GM23248 (cell line): ENCODE results near the gene IPO11. TPM values are rescaled to one million over a fixed set of nuclear protein-coding genes. Genes with fewer than 3 reads are reported as not detected.

ENCODE experiments used
- DNase-seq: peaks from one replicate; pipeline ENCODE4 v3.0.0-alpha.2; 2015
- H2AFZ ChIP-seq: fragments of 200-600 bp; sonication (generic); 2 replicates; pipeline ENCODE4 v1.6.1; 2016; ENCODE audit warnings: antibody characterized with exemption
- H3F3A ChIP-seq: fragments of 200-600 bp; sonication (generic); 2 replicates; pipeline ENCODE4 v1.6.1; 2016; ENCODE audit warnings: mild to moderate bottlenecking, antibody characterized with exemption, mixed run types; ENCODE audit not compliant: insufficient read depth
- H3K27ac ChIP-seq: fragments of 200-600 bp; sonication (generic); 2 replicates; pipeline ENCODE4 v1.5.1; 2016; ENCODE audit warnings: mild to moderate bottlenecking
- H3K27me3 ChIP-seq: fragments of 200-600 bp; sonication (generic); replicated peaks from 2 replicates; pipeline ENCODE4 v1.6.1; 2016; ENCODE audit warnings: mild to moderate bottlenecking; ENCODE audit not compliant: insufficient read depth
- H3K36me3 ChIP-seq: fragments of 200-600 bp; sonication (generic); 2 replicates; pipeline ENCODE4 v1.6.1; 2016; ENCODE audit warnings: low read depth, mild to moderate bottlenecking
- H3K4me1 ChIP-seq: fragments of 200-600 bp; sonication (generic); 2 replicates; pipeline ENCODE4 v1.6.1; 2016; ENCODE audit warnings: mild to moderate bottlenecking; ENCODE audit not compliant: insufficient read depth
- H3K4me2 ChIP-seq: fragments of 200-600 bp; sonication (generic); one replicate; pipeline ENCODE4 v1.6.1; 2016; ENCODE audit warnings: mild to moderate bottlenecking; ENCODE audit not compliant: unreplicated experiment
- H3K4me3 ChIP-seq: fragments of 200-600 bp; sonication (generic); 2 replicates; pipeline ENCODE4 v1.5.1; 2016; ENCODE audit warnings: mild to moderate bottlenecking
- H3K79me2 ChIP-seq: fragments of 200-600 bp; sonication (generic); 2 replicates; pipeline ENCODE4 v1.6.1; 2016; ENCODE audit warnings: mild to moderate bottlenecking; ENCODE audit not compliant: insufficient read depth
- H3K9ac ChIP-seq: fragments of 200-600 bp; sonication (generic); 2 replicates; pipeline ENCODE4 v1.6.1; 2016; ENCODE audit warnings: mild to moderate bottlenecking
- H3K9me2 ChIP-seq: fragments of 200-600 bp; sonication (generic); 2 replicates; pipeline ENCODE4 v1.6.1; 2016; ENCODE audit warnings: mixed run types, mild to moderate bottlenecking, moderate library complexity; ENCODE audit not compliant: insufficient read depth
- H3K9me3 ChIP-seq: fragments of 200-600 bp; sonication (generic); one replicate; pipeline ENCODE4 v1.6.1; 2017; ENCODE audit warnings: low read depth
- H4K20me1 ChIP-seq: fragments of 200-600 bp; sonication (generic); 2 replicates; pipeline ENCODE4 v1.6.0; 2016; ENCODE audit not compliant: insufficient read depth
- EZH2 ChIP-seq: fragments of 200-600 bp; sonication (generic); IDR thresholded peaks from 2 replicates; pipeline ENCODE4 v1.6.1; 2018; ENCODE audit warnings: antibody characterized with exemption, mild to moderate bottlenecking; ENCODE audit not compliant: insufficient read depth, poor library complexity, severe bottlenecking
- EZH2phosphoT487 ChIP-seq: fragments of 200-600 bp; sonication (generic); IDR thresholded peaks from 2 replicates; pipeline ENCODE4 v1.6.1; 2018; ENCODE audit warnings: antibody characterized with exemption, moderate library complexity, mild to moderate bottlenecking, low read depth; ENCODE audit not compliant: insufficient read depth
- WGBS, 2 experiments: methylation state at CpG; one replicate each; pipeline ENCODE4 v1.1.6; 2015 to 2017; ENCODE audit warnings: low lambda C conversion rate in 2 of 2, low coverage in 1 of 2; ENCODE audit errors: missing lambda C conversion rate in 2 of 2; 5-methylcytosine and 5-hydroxymethylcytosine counted together
- in situ Hi-C: fragments of 300-500 bp; cut with MboI; formaldehyde crosslinking; loops from 2 replicates; pipeline ENCODE4 v1.15.0; 2020
- polyA plus RNA-seq: library from polyadenylated mRNA; unstranded; fragments of >200 nt; fragmentation: Nextera tagmentation; extraction: Ambion mirVana; gene quantifications from 2 replicates; pipeline ENCODE4 v1.2.1, GENCODE V29; 2016
- total RNA-seq: library from RNA; depleted of rRNA; stranded (reverse); fragments of >200 nt; shearing (Covaris generic); gene quantifications from 2 replicates; pipeline ENCODE4 v1.2.3, GENCODE V29; 2014

IPO11 gene
- total and polyA plus RNA-seq, 2 experiments from 2014 or later: 19.9 to 26.5 TPM

DNA sequence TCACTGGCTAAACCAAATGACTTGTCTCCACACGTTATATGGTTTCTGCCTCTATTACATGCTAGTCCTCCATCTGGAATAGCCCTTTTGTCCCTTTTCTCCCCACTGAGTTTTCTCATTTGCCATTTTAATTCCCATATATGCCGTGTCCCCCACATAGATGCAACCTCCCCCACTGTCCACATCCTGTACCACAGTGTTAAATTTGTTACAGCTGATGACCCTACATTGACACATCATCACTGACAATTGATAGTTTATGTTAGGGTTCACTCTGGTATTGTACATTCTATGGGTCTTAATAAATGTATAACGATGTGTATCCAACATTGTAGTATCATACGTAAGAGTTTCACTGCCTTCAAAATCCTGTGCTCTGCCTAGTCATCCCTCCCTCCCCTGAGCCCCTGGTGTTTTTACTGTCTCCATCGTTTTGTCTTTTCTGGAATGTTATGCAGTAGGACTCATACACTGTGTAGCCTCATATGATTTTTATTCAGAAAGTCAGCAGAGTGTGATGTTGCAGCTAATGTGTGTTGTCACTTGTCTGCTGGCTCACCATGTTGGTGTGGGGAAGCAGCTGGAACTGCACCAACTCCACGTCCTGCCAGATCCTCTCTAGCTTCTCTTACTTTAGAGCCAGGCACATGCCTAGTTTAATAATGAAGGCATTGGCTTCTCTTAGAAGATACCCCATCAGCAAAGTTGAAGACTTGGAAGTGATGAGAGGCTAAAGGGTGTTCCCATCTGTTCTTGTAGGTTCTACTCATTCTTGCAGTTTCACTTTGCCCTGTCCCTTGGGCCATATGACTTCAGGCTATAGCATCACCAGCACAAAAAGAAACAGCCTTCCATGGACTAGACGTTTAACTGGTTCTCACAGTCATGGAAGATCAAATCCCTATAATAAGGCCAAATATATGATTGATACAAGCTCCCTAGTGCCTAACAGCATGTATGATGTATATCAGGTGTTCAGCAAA is 196.3 kb downstream of the IPO11 start:
- Histone ChIP-seq H3K27me3 (no peaks in the 10 kb centered on the region), H3F3A (no peaks in the 10 kb centered on the region), H3K9me3 (no peaks in the 10 kb centered on the region), H3K79me2 (no peaks in the 10 kb centered on the region), H3K4me3 (no peak overlapping the region), H2AFZ (no peak overlapping the region), H3K9me2 (no peaks in the 10 kb centered on the region), H3K27ac (no peak overlapping the region), H3K4me2 (no peak overlapping the region), H3K4me1 (no peaks in the 10 kb centered on the region), H3K36me3 (no peaks in the 10 kb centered on the region), H3K9ac (no peak overlapping the region), H4K20me1 (no peaks in the 10 kb centered on the region)
- WGBS, 2 experiments: 75 to 76% methylated on average over 7 of the region's 7 CpGs
- in situ Hi-C loops: no loop called here
- DNase-seq: no peak
- TF ChIP-seq EZH2phosphoT487: no peak
- TF ChIP-seq EZH2: no peak

DNA sequence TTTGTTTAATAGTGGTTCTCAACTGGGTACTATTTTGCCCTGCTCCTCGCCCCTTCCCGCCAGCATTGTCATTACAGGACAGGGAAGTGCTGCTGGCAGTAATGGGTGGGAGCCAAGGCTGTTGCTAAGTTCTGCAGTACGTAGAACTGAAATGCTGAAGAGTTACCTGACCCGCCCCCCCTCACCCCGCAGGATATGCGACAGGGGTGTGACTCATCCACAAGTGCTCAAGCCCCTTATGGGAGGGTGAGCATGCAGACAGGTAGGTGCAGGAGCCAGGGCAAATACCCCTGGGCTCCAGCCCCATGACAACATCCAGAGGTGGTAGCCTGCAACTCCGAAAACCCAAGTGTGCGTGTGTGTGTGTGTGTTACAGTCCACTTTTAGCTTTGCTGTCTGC is 201.8 kb downstream of the IPO11 start:
- no peaks in the 10 kb centered on the region for H3K36me3 ChIP-seq
- H3K79me2 ChIP-seq: no peaks in the 10 kb centered on the region
- H3K4me3 ChIP-seq: no peak overlapping the region
- no peaks in the 10 kb centered on the region for H3K27me3 ChIP-seq
- no peaks in the 10 kb centered on the region for H3F3A ChIP-seq
- no peaks in the 10 kb centered on the region for H3K4me1 ChIP-seq
- no peaks in the 10 kb centered on the region for H4K20me1 ChIP-seq
- in situ Hi-C loops: no loop called here
- H3K9ac ChIP-seq: no peak overlapping the region
- H3K4me2 ChIP-seq: no peak overlapping the region
- no peaks in the 10 kb centered on the region for H3K9me3 ChIP-seq
- TF ChIP-seq EZH2phosphoT487 (no peak), EZH2 (no peak)
- no peak overlapping the region for H2AFZ ChIP-seq
- WGBS, 2 experiments: 97 to 98% methylated on average over 8 of the region's 8 CpGs
- no peaks in the 10 kb centered on the region for H3K9me2 ChIP-seq
- no peak overlapping the region for H3K27ac ChIP-seq
- DNase-seq: no peak

DNA sequence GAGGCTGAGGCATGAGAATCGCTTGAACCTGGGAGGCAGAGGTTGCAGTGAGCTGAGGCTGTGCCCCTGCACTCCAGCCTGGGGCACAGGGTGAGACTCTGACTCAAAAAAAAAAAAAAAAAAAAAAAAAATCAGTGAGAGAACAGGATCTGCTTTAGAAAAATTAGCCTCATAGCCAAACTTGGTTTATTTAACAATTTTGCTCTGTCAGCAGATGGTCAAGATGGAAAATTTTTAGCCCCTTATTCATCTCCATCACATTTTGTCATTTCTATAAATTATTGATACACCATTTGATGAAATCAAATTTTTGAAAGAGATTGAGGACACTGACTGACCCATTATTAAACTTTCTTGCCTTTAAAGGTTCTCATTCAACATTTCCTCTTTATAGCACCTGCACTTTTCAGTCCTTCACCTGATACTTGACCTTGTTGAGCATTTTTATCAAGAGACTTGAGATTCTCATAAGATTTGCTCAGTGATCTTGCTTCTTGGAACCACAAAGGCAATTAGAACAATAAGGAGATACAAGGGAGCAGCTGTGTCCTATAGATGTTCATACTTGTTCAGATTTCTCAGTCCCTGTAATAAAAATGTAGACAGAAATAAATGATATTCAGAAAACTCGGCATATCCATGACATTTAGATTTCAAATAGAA is 204.2 kb downstream of the IPO11 start:
- WGBS, 2 experiments: 97 to 100% methylated on average over 2 of the region's 2 CpGs
- Histone ChIP-seq H3K36me3 (no peaks in the 10 kb centered on the region), H3K9me2 (no peaks in the 10 kb centered on the region), H2AFZ (no peak overlapping the region), H3K4me3 (no peak overlapping the region), H3F3A (no peaks in the 10 kb centered on the region), H3K4me1 (no peaks in the 10 kb centered on the region), H3K9me3 (no peaks in the 10 kb centered on the region), H3K4me2 (no peak overlapping the region), H3K9ac (no peak overlapping the region), H4K20me1 (no peaks in the 10 kb centered on the region), H3K27me3 (no peaks in the 10 kb centered on the region), H3K27ac (no peak overlapping the region), H3K79me2 (no peaks in the 10 kb centered on the region)
- in situ Hi-C loops: no loop called here
- TF ChIP-seq EZH2 (no peak), EZH2phosphoT487 (no peak)
- DNase-seq: no peak

DNA sequence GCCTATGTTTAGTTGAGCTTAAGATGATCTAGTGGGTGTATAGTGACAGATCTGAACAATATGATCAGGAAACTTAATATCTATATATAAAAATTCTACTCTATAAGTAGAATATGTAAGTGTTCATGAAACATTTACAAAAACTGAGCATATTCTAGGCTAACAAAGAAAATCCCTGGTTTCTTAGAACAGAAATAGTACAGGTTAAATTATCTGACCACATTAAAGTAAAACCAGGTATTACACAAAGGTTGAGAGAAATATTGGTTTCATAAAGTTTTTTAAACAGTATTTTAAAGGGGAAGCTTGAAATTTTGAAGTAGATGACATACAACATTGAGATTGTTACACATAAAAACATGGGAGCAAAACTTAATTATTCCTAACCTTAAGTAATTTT is 205.4 kb downstream of the IPO11 start:
- in situ Hi-C loops: no loop called here
- H2AFZ ChIP-seq: no peak overlapping the region
- no peaks in the 10 kb centered on the region for H3K9me2 ChIP-seq
- no peaks in the 10 kb centered on the region for H3K36me3 ChIP-seq
- TF ChIP-seq EZH2phosphoT487 (no peak), EZH2 (no peak)
- no peaks in the 10 kb centered on the region for H4K20me1 ChIP-seq
- DNase-seq: no peak
- H3K27ac ChIP-seq: no peak overlapping the region
- H3K79me2 ChIP-seq: no peaks in the 10 kb centered on the region
- no peak overlapping the region for H3K4me2 ChIP-seq
- H3K4me1 ChIP-seq: no peaks in the 10 kb centered on the region
- H3K4me3 ChIP-seq: no peak overlapping the region
- H3K27me3 ChIP-seq: no peaks in the 10 kb centered on the region
- no peaks in the 10 kb centered on the region for H3K9me3 ChIP-seq
- H3K9ac ChIP-seq: no peak overlapping the region
- H3F3A ChIP-seq: no peaks in the 10 kb centered on the region
